Ureter (tissue), 1 donor: ENCODE data around the gene TMEM80. TPM values are rescaled to one million over a fixed set of nuclear protein-coding genes. Genes with fewer than 3 reads are reported as not detected.

Experiments used
- DNase-seq: peaks from one replicate; pipeline ENCODE4 v3.0.0-alpha.2; 2020; ENCODE audit warnings: low spot score
- total RNA-seq: library from RNA; stranded (reverse); gene quantifications from one replicate; pipeline ENCODE4 v1.2.4, GENCODE V29; 2023
- donor health status: DM: yes; HTN: yes; CAD: no.

Gene TMEM80
- total RNA-seq, 1 donor from 2014 or later = 32.5 TPM

- no peak for DNase-seq
Observed at GRCh38 chr11:742571-743201, 47.1 kb downstream of the TMEM80 start.

- no peak for DNase-seq
Observed at GRCh38 chr11:745428-745827, 49.8 kb downstream of the TMEM80 start.

GRCh38 chr11:746289-747157 lies 50.9 kb downstream of the TMEM80 start:
- no peak for DNase-seq

- DNase-seq = peak; percentile 92
Observed at GRCh38 chr11:747158-748006, 51.8 kb downstream of the TMEM80 start, which contains the start of gene TALDO1. Gene TALDO1 (plus strand): TSS chr11:747464. CDS start chr11:747482, 18 bp downstream.

GRCh38 chr11:748007-748359 lies 52.4 kb downstream of the TMEM80 start:
- no peak for DNase-seq

GRCh38 chr11:749731-750130 lies 54.1 kb downstream of the TMEM80 start:
- DNase-seq = no peak

Other genes with a start within 250 kb of the TMEM80 start
- gene PTDSS2, start 245.5 kb upstream of the TMEM80 start, total RNA-seq = 28.6 TPM
- 182 TPM for gene RNH1, start 188.6 kb upstream of the TMEM80 start, total RNA-seq
- 85.3 TPM for gene HRAS, start 160.2 kb upstream of the TMEM80 start, total RNA-seq
- 3.4 TPM for gene LRRC56, start 158.3 kb upstream of the TMEM80 start, total RNA-seq
- 8.8 TPM for gene LMNTD2, start 135.1 kb upstream of the TMEM80 start, total RNA-seq
- 54.9 TPM for gene RASSF7, start 134.8 kb upstream of the TMEM80 start, total RNA-seq
- gene PHRF1, start 119.3 kb upstream of the TMEM80 start, total RNA-seq = 43.6 TPM
- gene IRF7, start 79.9 kb upstream of the TMEM80 start, total RNA-seq = 14.9 TPM
- not detected for gene CDHR5, start 70.9 kb upstream of the TMEM80 start, total RNA-seq
- gene SCT, start 68.6 kb upstream of the TMEM80 start, total RNA-seq = not detected
- gene DRD4, start 58.5 kb upstream of the TMEM80 start, total RNA-seq = 2.6 TPM
- gene DEAF1, start 594 bp upstream of the TMEM80 start, total RNA-seq = 36.9 TPM
- gene EPS8L2, start 10.4 kb downstream of the TMEM80 start, total RNA-seq = 156 TPM
- 172 TPM for gene TALDO1, start 51.6 kb downstream of the TMEM80 start, total RNA-seq
- gene GATD1, start 81.7 kb downstream of the TMEM80 start, total RNA-seq = 82.5 TPM
- 0.23 TPM for gene CEND1, start 94.3 kb downstream of the TMEM80 start, total RNA-seq
- 28.4 TPM for gene SLC25A22, start 102.5 kb downstream of the TMEM80 start, total RNA-seq
- 20.6 TPM for gene PIDD1, start 109.4 kb downstream of the TMEM80 start, total RNA-seq
- 2,024 TPM for gene RPLP2, start 114.2 kb downstream of the TMEM80 start, total RNA-seq
- gene PNPLA2, start 123.1 kb downstream of the TMEM80 start, total RNA-seq = 118 TPM
- gene CRACR2B, start 132.1 kb downstream of the TMEM80 start, total RNA-seq = 45.8 TPM
- 241 TPM for gene CD151, start 137.1 kb downstream of the TMEM80 start, total RNA-seq
- 112 TPM for gene POLR2L, start 146.7 kb downstream of the TMEM80 start, total RNA-seq
- 47.2 TPM for gene TSPAN4, start 147.0 kb downstream of the TMEM80 start, total RNA-seq
- gene CHID1, start 215.0 kb downstream of the TMEM80 start, total RNA-seq = 116 TPM
- 100 TPM for gene AP2A2, start 230.1 kb downstream of the TMEM80 start, total RNA-seq